OCI-LY1 (cell line): Measurements from ENCODE around the gene MTMR12.
A peak's percentile ranks its signal among the peaks of the same experiment; 100 is the strongest.

Experiments
- EZH2 ChIP-seq: fragments of 200-600 bp; sonication (generic), shearing (Covaris generic); IDR thresholded peaks from 2 replicates; pipeline ENCODE4 v1.8.0; 2017; ENCODE audit warnings: borderline replicate concordance, mixed run types, mild to moderate bottlenecking, antibody characterized with exemption, low read length, moderate library complexity, mixed read lengths
- TF ChIP-seq, protein P1 (sequence below): fragments of 200-600 bp; sonication (generic), shearing (Covaris generic); IDR thresholded peaks from 2 replicates; pipeline ENCODE4 v1.5.1; 2017; ENCODE audit warnings: mild to moderate bottlenecking, antibody characterized with exemption, low read length, moderate library complexity, mixed read lengths

GRCh38 chr5:32319392-32319791 is 6.7 kb upstream of the MTMR12 start:
- TF ChIP-seq, protein P1, sequence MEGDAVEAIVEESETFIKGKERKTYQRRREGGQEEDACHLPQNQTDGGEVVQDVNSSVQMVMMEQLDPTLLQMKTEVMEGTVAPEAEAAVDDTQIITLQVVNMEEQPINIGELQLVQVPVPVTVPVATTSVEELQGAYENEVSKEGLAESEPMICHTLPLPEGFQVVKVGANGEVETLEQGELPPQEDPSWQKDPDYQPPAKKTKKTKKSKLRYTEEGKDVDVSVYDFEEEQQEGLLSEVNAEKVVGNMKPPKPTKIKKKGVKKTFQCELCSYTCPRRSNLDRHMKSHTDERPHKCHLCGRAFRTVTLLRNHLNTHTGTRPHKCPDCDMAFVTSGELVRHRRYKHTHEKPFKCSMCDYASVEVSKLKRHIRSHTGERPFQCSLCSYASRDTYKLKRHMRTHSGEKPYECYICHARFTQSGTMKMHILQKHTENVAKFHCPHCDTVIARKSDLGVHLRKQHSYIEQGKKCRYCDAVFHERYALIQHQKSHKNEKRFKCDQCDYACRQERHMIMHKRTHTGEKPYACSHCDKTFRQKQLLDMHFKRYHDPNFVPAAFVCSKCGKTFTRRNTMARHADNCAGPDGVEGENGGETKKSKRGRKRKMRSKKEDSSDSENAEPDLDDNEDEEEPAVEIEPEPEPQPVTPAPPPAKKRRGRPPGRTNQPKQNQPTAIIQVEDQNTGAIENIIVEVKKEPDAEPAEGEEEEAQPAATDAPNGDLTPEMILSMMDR, result peak; percentile 14; the same call in 1 of the 2 replicates
- no peak for TF ChIP-seq EZH2
